Astrocyte (in vitro differentiated cells and primary cell): Measurements from ENCODE around the gene PRIMA1. TPM values are rescaled to one million over a fixed set of nuclear protein-coding genes. Genes with fewer than 3 reads are reported as not detected.

Source experiments
- DNase-seq: peaks from one replicate; pipeline ENCODE4 v3.0.0-alpha.2; 2010; ENCODE audit warnings: low read depth
- FAIRE-seq: peaks from 2 replicates; lab custom pipeline; 2011; peaks lifted over from hg19 to GRCh38; lab: Jason Lieb, UNC
- H2AFZ ChIP-seq: 2 replicates; pipeline ENCODE4 v1.6.0; 2012; ENCODE audit warnings: low read depth, low read length, inconsistent platforms
- H3K27ac ChIP-seq: 2 replicates; pipeline ENCODE4 v1.5.1; 2011; ENCODE audit warnings: low read depth, low read length, inconsistent platforms
- H3K27me3 ChIP-seq: 2 replicates; pipeline ENCODE4 v1.6.0; 2011; ENCODE audit warnings: low read length, inconsistent platforms; ENCODE audit not compliant: insufficient read depth
- H3K36me3 ChIP-seq: 2 replicates; pipeline ENCODE4 v1.5.1; 2011; ENCODE audit warnings: low read length, inconsistent platforms; ENCODE audit not compliant: insufficient read depth
- H3K4me1 ChIP-seq: 2 replicates; pipeline ENCODE4 v1.5.1; 2011; ENCODE audit warnings: low read length, inconsistent platforms; ENCODE audit not compliant: insufficient read depth
- H3K4me2 ChIP-seq: 2 replicates; pipeline ENCODE4 v1.6.0; 2012; ENCODE audit warnings: low read length, inconsistent platforms
- H3K4me3 ChIP-seq: 2 replicates; pipeline ENCODE4 v1.5.1; 2011; ENCODE audit warnings: low read depth, mild to moderate bottlenecking, low read length, inconsistent platforms; ENCODE audit not compliant: insufficient read depth
- H3K79me2 ChIP-seq: 2 replicates; pipeline ENCODE4 v1.6.0; 2012; ENCODE audit warnings: mild to moderate bottlenecking, low read length, inconsistent platforms; ENCODE audit not compliant: insufficient read depth
- H3K9ac ChIP-seq: 2 replicates; pipeline ENCODE4 v1.6.0; 2012; ENCODE audit warnings: mild to moderate bottlenecking, low read length, inconsistent platforms
- H3K9me3 ChIP-seq: 2 replicates; pipeline ENCODE4 v1.5.1; 2012; ENCODE audit warnings: low read depth, mild to moderate bottlenecking, low read length, inconsistent platforms; ENCODE audit not compliant: insufficient read depth
- H4K20me1 ChIP-seq: 2 replicates; pipeline ENCODE4 v1.6.0; 2012; ENCODE audit warnings: low read length, inconsistent platforms; ENCODE audit not compliant: insufficient read depth
- H3K27ac Mint-ChIP-seq: one replicate; pipeline ENCODE4 v1.8.0; 2021; ENCODE audit warnings: mild to moderate bottlenecking, mixed read lengths; ENCODE audit not compliant: unreplicated experiment
- H3K27me3 Mint-ChIP-seq: one replicate; pipeline ENCODE4 v1.8.0; 2021; ENCODE audit warnings: low read depth, mixed read lengths; ENCODE audit not compliant: unreplicated experiment
- H3K36me3 Mint-ChIP-seq: one replicate; pipeline ENCODE4 v1.8.0; 2021; ENCODE audit warnings: low read depth, mixed read lengths; ENCODE audit not compliant: unreplicated experiment
- H3K4me1 Mint-ChIP-seq: one replicate; pipeline ENCODE4 v1.8.0; 2021; ENCODE audit warnings: low read depth, mixed read lengths; ENCODE audit not compliant: unreplicated experiment
- H3K4me3 Mint-ChIP-seq: one replicate; pipeline ENCODE4 v1.8.0; 2021; ENCODE audit warnings: mild to moderate bottlenecking, moderate library complexity, mixed read lengths; ENCODE audit not compliant: unreplicated experiment
- H3K9me3 Mint-ChIP-seq: one replicate; pipeline ENCODE4 v1.8.0; 2021; ENCODE audit warnings: mild to moderate bottlenecking, mixed read lengths; ENCODE audit not compliant: unreplicated experiment
- EZH2 ChIP-seq: IDR thresholded peaks from 2 replicates; pipeline ENCODE4 v1.6.1; 2012; ENCODE audit warnings: mild to moderate bottlenecking, low read length, inconsistent platforms; ENCODE audit not compliant: insufficient read depth
- total RNA-seq: library from RNA; stranded (reverse); gene quantifications from 2 replicates; pipeline ENCODE4 v1.2.1, GENCODE V29; 2021
- TF ChIP-seq, protein P1 (sequence below): IDR thresholded peaks from 2 replicates; pipeline ENCODE4 v1.5.1; 2011; ENCODE audit warnings: low read depth, mild to moderate bottlenecking, inconsistent platforms, low read length, moderate library complexity; ENCODE audit not compliant: insufficient read depth

PRIMA1 gene
- total RNA-seq, 1 donor from 2014 or later: not detected

DNA sequence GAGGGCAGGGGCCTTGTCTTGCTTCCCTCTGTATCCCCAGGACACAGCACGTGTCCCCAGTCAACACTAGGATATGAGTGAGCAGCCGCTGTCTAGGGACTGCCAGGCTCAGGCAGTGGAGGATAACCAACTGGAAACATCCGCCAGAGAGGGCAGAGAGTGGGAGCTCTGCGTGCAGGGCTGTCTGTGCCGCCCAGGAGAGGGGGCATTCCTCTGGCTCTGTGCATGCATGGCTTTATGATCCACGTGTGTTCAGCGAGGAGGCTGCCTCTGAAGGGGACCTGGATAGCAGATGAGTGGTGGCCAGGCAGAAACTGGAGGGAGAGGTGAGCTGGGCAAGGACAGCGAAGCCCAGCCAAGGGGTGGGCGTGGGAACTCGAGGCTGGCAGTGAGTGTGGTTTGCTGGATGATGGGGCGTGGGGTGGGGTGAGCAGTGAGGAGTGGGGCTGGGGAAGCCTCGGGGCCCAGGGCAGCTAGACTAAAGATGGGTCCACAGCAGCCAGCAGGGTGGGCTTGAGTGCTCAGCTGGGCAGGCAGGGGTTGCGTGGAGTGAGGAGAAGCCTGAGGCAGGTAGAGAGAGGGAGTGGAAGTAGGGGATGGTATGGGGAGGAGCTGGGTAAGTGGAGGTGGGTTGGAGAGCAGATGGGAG, 72.9 kb downstream of the PRIMA1 start:
- Mint-ChIP-seq H3K36me3 (no peaks in the 10 kb centered on the region), H3K9me3 (no peaks in the 10 kb centered on the region), H3K27ac (no peak overlapping the region), H3K4me3 (no peak overlapping the region), H3K27me3 (peaks cover 23% of the 10 kb centered on the region), H3K4me1 (peaks cover 4% of the 10 kb centered on the region)
- H3K27ac ChIP-seq: no peak overlapping the region
- H3K36me3 ChIP-seq: no peaks in the 10 kb centered on the region
- no peak overlapping the region for H2AFZ ChIP-seq
- no peaks in the 10 kb centered on the region for H3K27me3 ChIP-seq
- H3K4me3 ChIP-seq: no peak overlapping the region
- H3K79me2 ChIP-seq: no peaks in the 10 kb centered on the region
- no peak for DNase-seq
- no peak overlapping the region for H3K9ac ChIP-seq
- H4K20me1 ChIP-seq: no peaks in the 10 kb centered on the region
- no peaks in the 10 kb centered on the region for H3K9me3 ChIP-seq
- H3K4me2 ChIP-seq: no peak overlapping the region
- no peaks in the 10 kb centered on the region for H3K4me1 ChIP-seq
- TF ChIP-seq EZH2: no peak
- TF ChIP-seq, protein P1, sequence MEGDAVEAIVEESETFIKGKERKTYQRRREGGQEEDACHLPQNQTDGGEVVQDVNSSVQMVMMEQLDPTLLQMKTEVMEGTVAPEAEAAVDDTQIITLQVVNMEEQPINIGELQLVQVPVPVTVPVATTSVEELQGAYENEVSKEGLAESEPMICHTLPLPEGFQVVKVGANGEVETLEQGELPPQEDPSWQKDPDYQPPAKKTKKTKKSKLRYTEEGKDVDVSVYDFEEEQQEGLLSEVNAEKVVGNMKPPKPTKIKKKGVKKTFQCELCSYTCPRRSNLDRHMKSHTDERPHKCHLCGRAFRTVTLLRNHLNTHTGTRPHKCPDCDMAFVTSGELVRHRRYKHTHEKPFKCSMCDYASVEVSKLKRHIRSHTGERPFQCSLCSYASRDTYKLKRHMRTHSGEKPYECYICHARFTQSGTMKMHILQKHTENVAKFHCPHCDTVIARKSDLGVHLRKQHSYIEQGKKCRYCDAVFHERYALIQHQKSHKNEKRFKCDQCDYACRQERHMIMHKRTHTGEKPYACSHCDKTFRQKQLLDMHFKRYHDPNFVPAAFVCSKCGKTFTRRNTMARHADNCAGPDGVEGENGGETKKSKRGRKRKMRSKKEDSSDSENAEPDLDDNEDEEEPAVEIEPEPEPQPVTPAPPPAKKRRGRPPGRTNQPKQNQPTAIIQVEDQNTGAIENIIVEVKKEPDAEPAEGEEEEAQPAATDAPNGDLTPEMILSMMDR: no peak
- FAIRE-seq: no peak

- H2AFZ ChIP-seq: no peak overlapping the region
- Mint-ChIP-seq H3K9me3 (no peaks in the 10 kb centered on the region), H3K27ac (no peak overlapping the region), H3K36me3 (no peaks in the 10 kb centered on the region), H3K4me1 (peaks cover 4% of the 10 kb centered on the region), H3K4me3 (no peak overlapping the region), H3K27me3 (peaks cover 21% of the 10 kb centered on the region)
- no peaks in the 10 kb centered on the region for H4K20me1 ChIP-seq
- no peaks in the 10 kb centered on the region for H3K79me2 ChIP-seq
- no peaks in the 10 kb centered on the region for H3K27me3 ChIP-seq
- DNase-seq (no peak), FAIRE-seq (no peak)
- H3K9me3 ChIP-seq: no peaks in the 10 kb centered on the region
- no peak for TF ChIP-seq EZH2
- TF ChIP-seq, protein P1: no peak
- no peak overlapping the region for H3K27ac ChIP-seq
- no peak overlapping the region for H3K4me3 ChIP-seq
- no peaks in the 10 kb centered on the region for H3K36me3 ChIP-seq
- H3K4me1 ChIP-seq: no peaks in the 10 kb centered on the region
- no peak overlapping the region for H3K4me2 ChIP-seq
- no peak overlapping the region for H3K9ac ChIP-seq
These were observed 73.7 kb downstream of the PRIMA1 start for GRCh38 chr14:93714605-93715004.

DNA sequence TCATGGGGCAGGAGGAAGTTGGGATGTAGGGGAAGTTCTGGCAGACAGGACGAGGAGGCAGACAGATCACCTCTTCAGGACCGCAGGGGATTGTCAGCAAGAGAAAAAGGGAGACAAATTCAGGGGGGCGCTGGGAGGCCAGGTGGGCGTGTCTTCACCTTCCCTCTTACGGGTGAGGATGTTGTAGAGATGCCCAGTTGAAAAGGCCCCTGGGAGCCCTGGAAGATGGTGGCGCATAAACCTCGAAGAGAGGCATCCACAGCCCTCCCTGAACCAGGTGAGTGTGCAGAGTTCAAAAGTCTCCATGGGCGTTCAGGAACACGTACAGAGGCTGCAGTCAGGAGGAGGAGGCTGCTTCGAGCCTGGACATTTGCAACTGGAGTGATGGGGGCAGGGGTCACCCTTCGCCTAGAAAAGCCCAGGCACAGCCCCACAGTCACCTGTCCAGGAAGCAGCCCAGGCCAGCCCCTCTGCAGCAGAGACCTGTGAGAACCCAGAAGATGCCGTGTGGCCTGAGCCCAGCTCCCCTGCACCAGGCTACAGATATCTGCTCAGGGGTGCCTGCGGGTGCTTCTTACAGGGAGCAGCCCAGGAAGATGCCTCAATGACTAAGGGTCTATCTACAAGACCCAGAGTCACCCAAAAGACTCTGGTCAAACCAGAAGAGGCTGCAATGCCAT, 74.4 kb downstream of the PRIMA1 start:
- no peaks in the 10 kb centered on the region for H3K36me3 ChIP-seq
- DNase-seq (no peak), FAIRE-seq (no peak)
- H3K4me3 ChIP-seq: no peak overlapping the region
- Mint-ChIP-seq H3K36me3 (no peaks in the 10 kb centered on the region), H3K9me3 (no peaks in the 10 kb centered on the region), H3K27ac (no peak overlapping the region), H3K4me1 (peaks cover 4% of the 10 kb centered on the region), H3K4me3 (no peak overlapping the region), H3K27me3 (peaks cover 20% of the 10 kb centered on the region)
- H3K79me2 ChIP-seq: no peaks in the 10 kb centered on the region
- H3K27me3 ChIP-seq: no peaks in the 10 kb centered on the region
- no peaks in the 10 kb centered on the region for H3K9me3 ChIP-seq
- no peak overlapping the region for H2AFZ ChIP-seq
- TF ChIP-seq, protein P1: no peak
- no peak for TF ChIP-seq EZH2
- no peak overlapping the region for H3K4me2 ChIP-seq
- H3K9ac ChIP-seq: no peak overlapping the region
- no peaks in the 10 kb centered on the region for H3K4me1 ChIP-seq
- H4K20me1 ChIP-seq: no peaks in the 10 kb centered on the region
- H3K27ac ChIP-seq: no peak overlapping the region
